Kidney (tissue), 14 donors: ENCODE measurements around the gene CHD5. TPM values are rescaled to one million over a fixed set of nuclear protein-coding genes. Genes with fewer than 3 reads are reported as not detected.

Experiments
- DNase-seq, 5 donors: peaks; one replicate each; pipeline ENCODE4 v3.0.0-alpha.2; 2013 to 2020
- FAIRE-seq: peaks from 2 replicates; lab custom pipeline; 2012; peaks lifted over from hg19 to GRCh38; lab: Jason Lieb, UNC
- H3K27ac ChIP-seq, 2 donors: one replicate each; pipeline ENCODE4 v1.7.0; 2013; ENCODE audit warnings: low read depth in 2 of 2, low read length in 2 of 2, inconsistent platforms in 1 of 2
- H3K27me3 ChIP-seq: one replicate; pipeline ENCODE4 v1.7.1; 2013; ENCODE audit warnings: low read length, inconsistent platforms; ENCODE audit not compliant: control insufficient read depth, insufficient read depth
- H3K36me3 ChIP-seq, 3 donors: one replicate each; pipeline versions ENCODE4 v1.7.0 to v1.7.1; 2013; ENCODE audit warnings: low read length in 3 of 3, control low read depth in 1 of 3, inconsistent platforms in 1 of 3; ENCODE audit not compliant: insufficient read depth in 3 of 3, control insufficient read depth in 2 of 3
- H3K4me1 ChIP-seq, 3 donors: one replicate each; pipeline versions ENCODE4 v1.7.0 to v1.7.1; 2013; ENCODE audit warnings: low read length in 3 of 3, inconsistent platforms in 1 of 3, low read depth in 1 of 3; ENCODE audit not compliant: control insufficient read depth in 2 of 3, insufficient read depth in 2 of 3
- H3K4me3 ChIP-seq, 3 donors: one replicate each; pipeline versions ENCODE4 v1.7.0 to v1.8.1; 2013; ENCODE audit warnings: low read length in 3 of 3, control low read depth in 1 of 3, inconsistent platforms in 1 of 3
- H3K9ac ChIP-seq, 3 donors: one replicate each; pipeline versions ENCODE4 v1.7.0 to v1.7.1; 2013; ENCODE audit warnings: low read length in 3 of 3, control low read depth in 1 of 3, inconsistent platforms in 1 of 3
- H3K9me3 ChIP-seq, 3 donors: one replicate each; pipeline versions ENCODE4 v1.7.0 to v1.7.1; 2013; ENCODE audit warnings: low read length in 3 of 3, control low read depth in 1 of 3, inconsistent platforms in 1 of 3; ENCODE audit not compliant: control insufficient read depth in 2 of 3, insufficient read depth in 1 of 3
- CTCF ChIP-seq: IDR thresholded peaks from 3 replicates; pipeline ENCODE4 v1.5.1; 2012; ENCODE audit warnings: mild to moderate bottlenecking, moderate library complexity, borderline replicate concordance; ENCODE audit not compliant: insufficient read depth; ENCODE audit errors: extremely low read depth
- intact Hi-C: fragments of 100-400 bp; cut with DNase I; formaldehyde crosslinking; loops from one replicate; pipeline ENCODE4 v1.11.1; 2022
- polyA plus RNA-seq: library from polyadenylated mRNA; stranded (reverse); fragments of 350-450 nt; fragmentation: Illumina TruSeq; extraction: RNeasy Lipid Tissue Mini Kit (QIAGEN cat#74804); gene quantifications from one replicate; pipeline ENCODE4 v1.2.3, GENCODE V29; 2014; ENCODE audit warnings: low read depth, low replicate concordance; ENCODE audit not compliant: insufficient read depth
- total RNA-seq: library from RNA; stranded (reverse); fragmentation: NEBNext Ultra II Directional; extraction: Animal tissue kit (Norgen Biotek cat#: 25700); gene quantifications from one replicate; pipeline ENCODE4 v1.2.1, GENCODE V29; 2021
- donor health status: control.
- donor health status: control.
- donor health status: control.
- donor health status: control.
- donor health status: control.
- donor health status: DM: yes; HTN: yes; CAD: no.
- donor health status: Normal renal cell carcinoma (clear cell type).

Gene CHD5
- total and polyA plus RNA-seq, 2 donors from 2014 or later = 0.54 to 0.85 TPM

- H3K27ac ChIP-seq = no peak overlapping the region
- intact Hi-C loops = loop anchor here (10.0 kb wide), 1 partner anchor 192 kb away; the partner anchor contains the start of gene HES3
- DNase-seq = peak in 4 of 5 donors; percentile 81 to 93 (median 89)
- H3K9ac ChIP-seq = no peak overlapping the region
- no peaks in the 10 kb centered on the region for H3K9me3 ChIP-seq
- no peak for FAIRE-seq
- no peak overlapping the region for H3K4me3 ChIP-seq
- H3K27me3 ChIP-seq = no peaks in the 10 kb centered on the region
- peak; percentile 34 for TF ChIP-seq CTCF
- H3K36me3 ChIP-seq = no peaks in the 10 kb centered on the region
- H3K4me1 ChIP-seq = peaks cover 0 to 5% (median 4%) of the 10 kb centered on the region in 3 donors
Observed at GRCh38 chr1:6052543-6053205, 127.4 kb downstream of the CHD5 start.

Other genes starting within 250 kb of the CHD5 start
- 16.1 TPM for gene NPHP4, start 187.9 kb downstream of the CHD5 start, total RNA-seq
- gene NPHP4, start 187.9 kb downstream of the CHD5 start, polyA plus RNA-seq = 2.9 TPM
- gene KCNAB2, start 134.4 kb downstream of the CHD5 start, total RNA-seq = 28.1 TPM
- 19.6 TPM for gene KCNAB2, start 134.4 kb downstream of the CHD5 start, polyA plus RNA-seq
- 377 TPM for gene RPL22, start 19.3 kb upstream of the CHD5 start, total RNA-seq
- gene RPL22, start 19.3 kb upstream of the CHD5 start, polyA plus RNA-seq = 605 TPM
- gene RNF207, start 25.8 kb upstream of the CHD5 start, total RNA-seq = 43.6 TPM
- 7.7 TPM for gene RNF207, start 25.8 kb upstream of the CHD5 start, polyA plus RNA-seq
- 73.0 TPM for gene ICMT, start 55.6 kb upstream of the CHD5 start, total RNA-seq
- 43.4 TPM for gene ICMT, start 55.6 kb upstream of the CHD5 start, polyA plus RNA-seq
- not detected for gene HES3, start 63.9 kb upstream of the CHD5 start, total RNA-seq
- gene HES3, start 63.9 kb upstream of the CHD5 start, polyA plus RNA-seq = not detected
- 8.6 TPM for gene GPR153, start 80.8 kb upstream of the CHD5 start, total RNA-seq
- gene GPR153, start 80.8 kb upstream of the CHD5 start, polyA plus RNA-seq = 1.1 TPM
- gene ACOT7, start 213.4 kb upstream of the CHD5 start, total RNA-seq = 23.0 TPM
- 135 TPM for gene ACOT7, start 213.4 kb upstream of the CHD5 start, polyA plus RNA-seq
- gene HES2, start 239.6 kb upstream of the CHD5 start, total RNA-seq = 1.3 TPM
- gene HES2, start 239.6 kb upstream of the CHD5 start, polyA plus RNA-seq = 1.6 TPM
- gene ESPN, start 244.5 kb upstream of the CHD5 start, total RNA-seq = 14.2 TPM
- 112 TPM for gene ESPN, start 244.5 kb upstream of the CHD5 start, polyA plus RNA-seq